ENCODE measurements around the gene IFNK.

- TF ChIP-seq CTCF (IDR thresholded peaks at IDR 0.05; ENCODE audit: poor library complexity) (no peak), EZH2 (IDR thresholded peaks at IDR 0.05; ENCODE audit: borderline replicate concordance) (no peak)
Observed at GRCh38 chr9:27520986-27521385, 3.1 kb upstream of the IFNK start.

Data from hepatocyte (in vitro differentiated cells).